Stimulated activated CD8-positive, alpha-beta memory T cell treated with anti-CD3 and anti-CD28 coated beads, Interleukin-7, amount 100 ng/mL, for 24 hours (primary cell): ENCODE measurements around the gene SLC33A1.
"Not testable (repeated sequence)": the region's sequence is repeated elsewhere in the genome, so short reads cannot be mapped to it uniquely, and the experiment has no call there.

Source experiments
- DNase-seq: peaks from one replicate; pipeline ENCODE4 v3.0.0-alpha.2; 2020; ENCODE audit warnings: low read depth

SLC33A1 gene

GRCh38 chr3:155854141-155854940, at the start of gene SLC33A1:
Gene SLC33A1 (minus strand): TSS chr3:155854427. CDS start chr3:155853997, 430 bp downstream.
- DNase-seq, result peak; percentile 95

GRCh38 chr3:155895379-155895900, 41.2 kb upstream of the SLC33A1 start:
- DNase-seq, result no peak

- no peak for DNase-seq
These were observed 37.1 kb upstream of the SLC33A1 start for GRCh38 chr3:155891321-155891720.

GRCh38 chr3:155890671-155891190, 36.5 kb upstream of the SLC33A1 start:
- no peak for DNase-seq

- no peak for DNase-seq
These were observed 35.7 kb upstream of the SLC33A1 start for GRCh38 chr3:155889952-155890351.

GRCh38 chr3:155889212-155889611, 35.0 kb upstream of the SLC33A1 start:
- DNase-seq, result no peak

GRCh38 chr3:155886915-155887314, 32.7 kb upstream of the SLC33A1 start:
- no peak for DNase-seq

GRCh38 chr3:155886348-155886747, 32.1 kb upstream of the SLC33A1 start:
- DNase-seq, result not testable (repeated sequence)

- DNase-seq, result no peak
These were observed 31.1 kb upstream of the SLC33A1 start for GRCh38 chr3:155885292-155885691.

GRCh38 chr3:155884292-155884691, 30.1 kb upstream of the SLC33A1 start:
- DNase-seq, result no peak

GRCh38 chr3:155880286-155880685, 26.1 kb upstream of the SLC33A1 start:
- no peak for DNase-seq

GRCh38 chr3:155876503-155876902, 22.3 kb upstream of the SLC33A1 start:
- no peak for DNase-seq

- no peak for DNase-seq
These were observed 21.8 kb upstream of the SLC33A1 start for GRCh38 chr3:155876037-155876436.

GRCh38 chr3:155872904-155873646, 18.8 kb upstream of the SLC33A1 start:
- DNase-seq, result no peak

GRCh38 chr3:155871746-155872158, 17.5 kb upstream of the SLC33A1 start:
- DNase-seq, result no peak

- peak; percentile 10 for DNase-seq
These were observed 16.9 kb upstream of the SLC33A1 start for GRCh38 chr3:155870945-155871745.

GRCh38 chr3:155870133-155870944, 16.1 kb upstream of the SLC33A1 start, which contains the start of gene GMPS:
Gene GMPS (plus strand): TSS chr3:155870650. CDS start chr3:155870871, 221 bp downstream.
- peak; percentile 90 for DNase-seq

GRCh38 chr3:155869691-155870090, 15.5 kb upstream of the SLC33A1 start:
- DNase-seq, result no peak

- DNase-seq, result no peak
These were observed 9.0 kb upstream of the SLC33A1 start for GRCh38 chr3:155863072-155863784.

- DNase-seq, result peak; percentile 16
These were observed 8.2 kb upstream of the SLC33A1 start for GRCh38 chr3:155862290-155862982.
